Activated CD4-positive, alpha-beta T cell treated with anti-CD3 and anti-CD28 coated beads, Interleukin-2, amount 50 U/mL, for 4 hours (primary cell): Measurements from ENCODE around the gene KRAS.

ENCODE experiments used
- DNase-seq, 2 experiments: peaks; one replicate each; pipeline ENCODE4 v3.0.0-alpha.2; 2020

Gene KRAS

DNA sequence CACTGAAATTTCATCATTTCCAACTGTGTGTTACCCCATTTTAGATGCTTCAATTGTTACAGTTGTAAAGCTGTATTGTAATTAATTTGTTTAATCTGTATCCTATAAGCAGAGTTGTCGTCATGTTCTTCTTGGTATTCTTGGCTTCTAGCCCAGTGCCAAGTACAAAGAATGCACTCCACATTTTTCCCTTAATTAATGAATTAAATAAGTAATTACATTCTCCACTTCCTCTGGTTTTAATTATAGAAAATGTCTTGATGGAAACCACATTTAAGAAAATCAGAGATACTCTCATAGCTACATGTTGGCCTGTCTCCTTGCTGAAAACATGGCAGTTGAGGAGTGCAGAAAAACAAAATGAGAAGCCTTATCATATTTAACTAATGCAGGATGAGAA, 56.5 kb downstream of the KRAS start:
- DNase-seq = no peak

DNA sequence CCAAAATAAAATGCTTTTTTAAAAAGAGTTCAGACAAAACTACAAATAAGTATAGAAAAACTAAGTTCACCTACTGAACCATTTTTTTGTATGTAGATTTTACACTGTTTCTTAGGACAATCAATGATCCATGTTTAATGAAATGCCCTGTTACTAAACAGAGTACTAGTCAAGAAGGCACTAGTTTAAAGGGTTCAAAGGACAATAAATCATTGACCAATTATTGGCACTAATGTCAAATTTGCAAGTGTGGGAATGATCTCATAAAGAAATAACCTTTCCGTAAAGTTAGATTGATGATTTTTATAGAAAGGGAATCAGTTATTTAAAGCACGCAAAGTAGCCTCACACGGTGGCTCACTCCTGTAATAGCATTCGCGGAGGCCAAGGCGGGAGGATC, 59.9 kb downstream of the KRAS start:
- DNase-seq = no peak

DNA sequence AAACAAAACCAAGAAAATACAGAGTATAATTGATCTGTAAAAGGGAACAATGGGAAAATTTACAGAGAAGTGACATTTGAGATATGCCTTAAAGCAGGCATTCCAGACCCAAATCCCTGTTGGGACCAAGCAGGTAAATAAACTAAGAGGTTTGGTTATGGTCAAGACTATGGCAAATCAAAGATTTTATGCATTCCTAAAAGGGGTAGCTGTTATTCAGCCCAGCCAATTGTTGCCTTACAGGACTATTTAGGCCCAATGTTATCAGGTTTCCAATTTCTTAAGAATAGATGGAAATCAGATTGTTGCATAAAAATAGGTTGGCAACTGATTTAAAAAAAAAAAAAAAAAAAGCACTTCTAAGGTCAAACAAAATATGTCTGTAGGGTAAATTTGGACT, 61.1 kb downstream of the KRAS start:
- DNase-seq = no peak

DNA sequence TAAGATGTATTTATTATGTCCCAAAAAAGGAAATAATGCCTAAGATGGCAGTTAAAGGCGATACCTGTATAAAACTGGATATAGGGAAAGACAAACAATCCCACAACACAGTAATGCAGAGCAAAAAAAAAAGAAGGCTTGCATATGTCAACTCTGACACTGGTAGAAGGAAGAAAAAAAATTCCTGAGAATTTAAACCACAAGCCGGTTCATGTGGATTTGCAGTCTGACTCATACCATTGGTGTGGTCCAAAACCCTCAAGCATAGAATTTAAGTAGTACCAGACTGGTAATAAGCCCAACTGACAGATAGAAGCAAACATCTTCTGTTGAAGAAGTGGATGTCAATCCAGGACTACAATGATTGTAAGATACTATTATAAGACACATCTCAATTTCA, 62.9 kb downstream of the KRAS start:
- no peak for DNase-seq

DNA sequence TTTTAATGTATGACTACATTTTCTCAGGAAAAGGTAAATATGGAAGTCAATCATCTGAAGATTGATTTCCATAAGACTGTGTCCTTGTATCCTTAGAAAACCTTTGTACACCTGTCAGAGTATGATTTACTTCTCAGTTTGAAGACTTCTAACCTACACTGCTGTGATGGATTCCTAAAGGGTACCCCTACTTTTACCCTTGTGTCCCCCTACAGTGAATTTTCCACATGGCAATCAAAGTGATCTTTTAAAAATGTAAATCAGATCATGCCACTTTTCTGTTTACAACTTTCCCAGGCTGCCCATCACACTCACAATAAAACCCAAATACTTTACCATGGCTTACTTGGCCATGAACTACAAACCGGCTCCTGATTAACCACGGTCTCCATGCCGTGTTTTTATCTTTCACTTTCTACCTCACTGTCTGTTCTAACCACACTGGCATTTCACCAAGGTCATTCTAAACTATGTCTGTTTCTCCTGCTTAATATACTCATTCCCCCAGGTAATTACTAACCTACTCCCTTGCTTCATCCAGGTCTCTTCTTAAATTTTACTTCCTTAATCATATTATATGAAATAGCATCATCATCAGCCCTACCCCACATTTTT, 63.8 kb downstream of the KRAS start:
- no peak for DNase-seq

DNA sequence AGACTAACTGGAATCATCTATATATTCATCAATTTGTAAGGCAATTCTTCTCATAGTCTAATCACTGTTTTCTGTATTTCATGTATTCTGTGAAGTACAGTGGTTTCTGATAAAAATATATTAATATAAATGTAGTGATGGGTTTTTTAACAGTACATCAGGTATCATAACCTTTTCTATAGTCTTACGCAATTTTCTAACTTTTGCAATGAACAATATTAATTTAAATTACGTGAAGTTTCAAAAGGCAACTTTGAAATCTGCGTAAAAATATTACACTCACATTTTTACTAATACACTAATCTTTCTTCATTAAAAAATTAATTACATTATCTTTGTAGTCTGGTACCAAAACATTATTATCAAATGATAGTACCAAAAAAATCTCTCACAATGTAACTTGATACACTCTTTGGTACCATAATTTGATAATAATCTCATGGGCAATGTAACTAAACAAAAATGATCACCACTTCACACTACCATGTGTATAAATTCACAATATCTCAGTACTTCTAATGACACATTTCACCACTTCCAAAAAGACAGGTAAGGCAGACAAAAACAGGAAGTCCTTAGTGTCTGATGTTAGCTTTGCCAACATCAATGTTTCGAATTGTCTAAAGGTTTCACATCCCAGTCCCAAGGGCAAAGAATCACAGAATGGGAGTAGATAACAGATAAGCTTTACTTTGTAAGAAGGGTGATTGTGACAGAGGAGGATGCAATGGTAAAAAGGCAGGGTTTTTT, 64.5 kb downstream of the KRAS start:
- DNase-seq = no peak

DNA sequence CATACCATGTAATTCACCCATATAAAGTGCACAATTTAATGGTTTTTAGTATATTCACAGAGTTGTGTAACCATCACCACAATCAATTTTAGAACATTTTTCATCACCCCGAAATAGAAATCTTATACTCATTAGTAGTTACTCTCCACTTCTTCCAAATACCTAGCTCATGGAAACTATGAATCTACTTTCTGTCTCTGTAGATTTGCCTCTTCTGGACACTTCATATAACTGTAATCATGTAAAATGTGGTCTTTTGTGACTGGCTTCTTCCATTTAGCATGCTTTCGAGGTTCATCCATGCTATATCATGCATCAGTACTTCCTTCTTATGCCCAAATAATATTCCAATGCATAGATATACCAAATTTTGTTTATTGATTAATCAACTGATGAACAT, 66.6 kb downstream of the KRAS start:
- no peak for DNase-seq

DNA sequence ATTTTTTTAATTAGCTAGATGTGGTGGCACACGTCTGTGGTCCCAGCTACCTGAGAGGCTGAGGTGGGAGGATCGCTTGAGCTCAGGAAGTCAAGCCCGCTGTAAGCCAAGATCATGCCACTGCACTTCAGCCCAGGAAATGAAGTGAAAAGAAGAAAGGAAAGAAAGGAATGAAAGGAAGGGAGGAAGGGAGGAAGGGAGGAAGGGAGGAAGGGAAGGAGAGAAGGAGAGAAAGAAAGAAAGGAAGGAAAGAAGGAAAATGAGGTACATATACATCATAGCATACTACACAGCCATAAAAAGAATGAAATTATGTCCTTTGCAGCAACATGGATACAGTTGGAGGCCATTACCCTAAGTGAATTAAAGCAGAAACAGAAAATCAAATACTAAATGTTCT, 68.0 kb downstream of the KRAS start:
- no peak for DNase-seq

DNA sequence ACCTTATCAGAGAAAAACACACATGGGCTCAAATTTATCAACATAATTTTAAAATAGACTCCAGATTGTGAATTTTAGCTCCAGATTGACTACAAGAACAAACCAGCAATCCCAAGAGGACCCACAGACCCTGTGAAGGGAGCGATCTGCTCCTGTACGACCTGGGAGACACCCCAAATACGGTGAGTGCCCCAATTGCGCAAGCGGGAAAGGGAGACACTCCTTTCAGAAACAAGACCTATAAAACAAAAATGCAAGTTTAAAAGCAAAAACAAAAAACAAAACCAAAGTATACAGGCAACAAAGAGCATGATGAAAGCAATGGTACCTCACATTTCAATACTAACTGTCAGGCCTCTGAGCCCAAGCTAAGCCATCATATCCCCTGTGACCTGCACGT, 87.9 kb downstream of the KRAS start:
- DNase-seq = no peak

DNA sequence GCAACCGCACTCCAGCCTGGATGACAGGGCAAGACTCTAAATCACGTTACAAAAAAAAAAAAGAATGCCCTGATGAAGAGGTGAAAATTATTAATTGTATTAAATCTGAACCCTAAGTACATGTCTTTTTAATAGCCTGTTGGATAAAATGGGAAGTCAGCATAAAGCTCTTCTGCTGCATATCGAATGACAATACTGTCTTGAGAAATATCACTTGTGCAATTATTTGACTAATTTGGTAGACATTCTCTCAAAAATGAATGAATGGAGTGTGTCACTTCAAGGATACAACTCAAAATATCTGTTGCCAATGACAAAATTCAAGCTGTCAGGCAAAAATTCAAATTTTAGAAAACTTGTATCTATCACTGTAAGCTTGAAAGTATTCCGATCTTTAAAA, 94.7 kb downstream of the KRAS start:
- no peak for DNase-seq

DNA sequence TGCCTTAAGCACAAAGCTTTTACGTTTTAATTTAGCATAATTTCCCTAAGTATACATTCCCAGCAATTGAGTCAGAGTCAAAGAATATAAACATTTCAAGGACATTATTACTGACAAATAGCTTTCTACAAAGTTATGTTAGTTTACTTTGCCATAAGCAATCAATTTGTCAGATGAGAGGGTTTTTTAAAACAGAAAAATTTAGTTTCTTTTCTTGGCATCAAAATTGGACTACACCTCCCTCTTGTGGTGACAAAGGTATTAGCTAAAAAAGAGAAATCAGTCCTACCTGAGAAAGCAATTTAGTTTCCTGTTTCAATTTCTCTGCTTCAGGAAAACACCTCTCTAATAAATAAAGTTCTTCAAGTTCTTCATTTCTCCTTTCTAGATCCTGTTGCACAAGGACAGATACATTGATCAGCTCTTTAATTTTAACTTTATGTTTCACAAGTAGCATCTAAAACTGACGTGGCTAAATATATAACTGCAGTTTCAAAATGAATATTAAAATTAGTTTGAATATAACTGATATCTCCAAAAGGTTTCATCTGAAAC, 95.6 kb downstream of the KRAS start:
- DNase-seq = no peak
